GM21515 (cell line): Measurements from ENCODE around the gene NOTO.
A peak's percentile ranks its signal among the peaks of the same experiment; 100 is the strongest.

Experiments used
- ATAC-seq: cut with Tn5 transposase; IDR thresholded peaks from one replicate; pipeline ENCODE4 v1.9.1; 2021; ENCODE audit not compliant: unreplicated experiment

NOTO gene

DNA sequence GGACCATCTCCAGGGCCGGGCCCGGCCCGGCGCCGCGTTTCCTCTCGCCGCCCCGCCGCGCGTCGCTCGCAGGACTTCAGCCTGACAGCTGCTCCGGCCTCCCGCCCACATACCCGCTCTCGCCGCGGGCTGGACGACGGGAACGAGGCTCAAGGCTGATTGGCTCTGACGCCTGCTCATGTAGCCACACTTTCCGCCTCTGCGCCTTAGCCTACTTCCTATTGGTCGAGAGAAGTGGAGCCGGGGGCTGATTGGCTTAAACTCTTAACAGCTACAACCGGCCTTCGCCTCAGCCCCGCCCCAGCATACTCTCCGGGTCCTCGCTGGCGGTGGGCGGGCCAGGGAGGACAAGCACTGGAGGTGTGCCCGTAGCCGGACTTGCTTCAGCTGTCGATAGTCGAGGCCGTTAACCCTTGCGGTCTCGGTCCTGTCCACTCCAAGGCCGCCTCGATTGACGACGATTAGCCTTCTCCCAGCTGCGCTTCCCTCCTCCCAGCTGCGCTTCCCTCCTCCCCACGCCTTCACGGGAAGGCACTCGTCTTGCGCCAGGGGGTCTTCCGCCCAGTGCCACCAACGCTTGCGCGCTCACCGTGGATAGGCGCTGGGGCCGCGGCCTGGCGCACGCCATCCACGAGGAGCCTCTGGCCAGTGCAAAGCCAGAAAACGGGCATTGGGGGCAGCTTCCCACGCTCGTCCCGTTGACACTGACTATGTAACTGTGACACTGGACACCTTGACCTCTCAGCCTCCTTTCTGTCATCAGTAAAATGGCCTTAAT lies 31.0 kb downstream of the NOTO start, which contains the start of gene PRADC1:
PRADC1 (minus strand) TSS at position 86 of the 778 bp plus-strand sequence; CDS start at position 7, 79 bp downstream.
- ATAC-seq: peak; percentile 93

DNA sequence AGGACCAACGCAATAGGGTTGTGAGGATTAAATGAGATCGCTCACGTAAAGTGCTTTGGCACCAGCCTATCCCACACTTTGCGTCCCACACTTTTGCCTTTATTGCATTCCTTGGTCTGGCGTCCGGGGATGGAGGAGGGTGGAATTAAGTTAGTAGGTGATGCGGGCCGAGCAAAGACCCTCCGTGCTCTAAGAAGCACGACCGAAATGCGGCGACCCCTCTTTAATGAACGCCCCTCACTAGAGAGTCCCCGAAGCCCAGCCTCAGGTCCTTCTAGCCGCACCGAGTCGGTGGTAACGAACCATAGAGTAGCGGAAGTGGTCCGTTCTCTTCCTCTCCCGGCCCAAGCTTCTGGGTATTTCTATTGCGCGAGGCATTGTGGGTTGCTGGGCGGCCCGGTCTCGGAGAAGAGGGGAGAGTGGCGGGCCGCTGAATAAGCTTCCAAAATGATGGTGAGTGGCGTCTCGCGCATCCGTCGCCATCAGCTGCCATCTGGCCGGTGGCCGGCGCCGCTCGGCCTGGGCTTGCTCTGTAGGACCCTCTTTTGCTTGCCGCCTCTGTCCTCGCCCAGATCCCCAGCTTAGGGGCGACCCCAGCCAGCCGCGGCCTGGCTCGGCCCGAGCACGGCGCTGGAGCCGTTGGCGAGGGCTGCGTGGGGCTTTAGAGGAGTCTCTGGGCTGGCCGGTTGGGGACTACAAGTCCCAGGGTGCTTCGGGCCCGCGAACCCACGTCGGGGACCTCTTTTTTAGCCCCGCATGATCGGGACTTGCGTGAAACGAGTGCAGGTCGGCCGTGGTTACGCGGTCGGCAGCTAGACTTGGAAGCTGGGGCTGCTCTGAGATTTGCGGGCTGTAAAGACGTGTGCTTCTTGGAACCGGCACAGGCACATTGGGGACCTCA lies 31.8 kb downstream of the NOTO start, which contains the start of gene CCT7:
CCT7 (plus strand) TSS at position 377 of the 901 bp plus-strand sequence; CDS start at position 448, 71 bp downstream.
- ATAC-seq: peak; percentile 64

DNA sequence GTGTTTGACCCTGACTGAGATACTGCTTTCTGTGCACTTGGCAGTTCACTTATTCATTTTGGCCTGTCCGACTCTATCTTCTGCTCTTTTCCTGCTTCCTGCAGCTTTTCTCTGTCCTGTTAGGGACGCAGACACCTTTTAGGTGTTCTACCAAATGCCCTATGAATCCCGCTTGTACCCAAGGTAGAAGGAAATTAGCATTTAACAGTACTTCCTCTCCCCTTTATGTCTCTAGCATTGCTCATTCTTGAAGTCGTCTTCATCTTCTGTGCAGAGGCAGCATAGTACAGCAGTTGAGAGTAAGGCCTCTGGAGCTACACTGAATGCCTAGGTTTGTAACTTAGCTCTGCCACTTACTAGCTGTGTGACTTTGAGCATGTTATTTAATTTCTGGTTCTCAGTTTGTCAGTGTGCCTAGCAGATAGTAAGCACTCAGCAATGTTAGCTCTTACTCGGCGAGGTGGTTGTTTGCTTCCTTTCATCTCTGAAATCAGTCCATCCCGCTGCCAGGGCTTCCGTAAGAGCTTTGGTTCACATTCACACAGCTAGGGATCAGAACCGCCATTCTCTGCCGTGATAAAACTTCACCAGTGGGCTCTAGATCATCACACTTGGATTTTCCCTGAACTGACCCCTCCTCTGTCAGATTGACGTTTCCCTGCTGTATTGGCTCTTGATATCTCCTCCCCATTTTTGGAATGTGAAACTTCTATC lies 33.1 kb downstream of the NOTO start:
- no peak for ATAC-seq

DNA sequence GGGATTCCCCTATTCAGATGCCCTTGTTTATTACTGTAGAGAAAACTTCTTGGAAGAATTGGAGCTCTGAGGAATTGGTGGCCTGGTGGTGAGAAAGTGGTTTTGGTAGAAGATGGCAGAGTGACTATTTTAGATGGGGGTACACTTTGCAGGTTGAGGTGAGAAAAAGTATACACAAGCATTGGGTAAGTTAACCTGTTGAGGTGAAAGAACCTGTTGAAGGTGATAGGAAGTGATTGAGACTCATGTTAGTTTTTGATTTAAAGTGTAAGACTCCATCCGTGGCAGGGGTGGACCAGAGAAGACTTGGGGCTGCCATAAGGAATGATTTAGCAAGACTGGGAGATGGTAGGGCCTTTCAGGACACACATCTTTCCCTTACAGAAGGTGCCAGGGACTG lies 34.8 kb downstream of the NOTO start:
- no peak for ATAC-seq

DNA sequence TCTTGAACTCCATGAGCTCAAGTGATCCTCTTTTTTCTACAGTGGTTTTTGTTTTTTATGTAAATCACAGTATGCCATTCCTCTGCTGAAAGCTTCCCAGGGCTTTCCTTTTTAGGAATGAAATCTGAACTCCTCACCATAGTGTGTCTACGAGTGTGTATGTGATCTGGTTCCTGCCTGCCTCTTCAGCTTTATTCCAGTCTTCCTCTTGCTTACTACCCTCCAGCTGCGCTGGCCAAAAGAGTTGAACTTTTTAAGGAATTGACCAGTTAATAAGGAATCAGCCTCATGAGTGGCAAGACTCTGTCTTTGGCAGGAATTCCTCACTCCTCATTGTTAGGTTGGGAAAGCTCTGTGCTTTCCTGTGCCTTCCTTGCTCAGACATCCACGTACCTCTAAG lies 35.8 kb downstream of the NOTO start:
- no peak for ATAC-seq

DNA sequence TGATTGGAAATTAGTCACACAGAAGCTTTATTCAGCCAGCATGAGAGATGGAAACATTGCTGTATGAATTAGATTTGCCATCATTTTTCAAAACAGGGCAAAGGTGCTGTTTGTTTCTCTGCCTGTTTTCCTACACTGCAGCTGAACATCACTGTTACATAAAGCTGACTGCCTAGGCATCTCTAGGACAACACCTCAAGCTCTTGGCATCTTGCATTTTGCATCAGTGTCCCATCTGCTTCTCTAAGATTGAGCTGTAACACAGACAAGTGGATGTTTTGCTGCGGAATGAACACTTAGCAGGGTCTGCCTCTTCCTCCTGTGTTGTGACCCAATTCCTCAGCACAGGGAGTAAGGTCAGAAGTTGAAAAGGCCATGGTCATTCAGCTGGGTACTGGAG lies 36.6 kb downstream of the NOTO start:
- ATAC-seq: no peak

DNA sequence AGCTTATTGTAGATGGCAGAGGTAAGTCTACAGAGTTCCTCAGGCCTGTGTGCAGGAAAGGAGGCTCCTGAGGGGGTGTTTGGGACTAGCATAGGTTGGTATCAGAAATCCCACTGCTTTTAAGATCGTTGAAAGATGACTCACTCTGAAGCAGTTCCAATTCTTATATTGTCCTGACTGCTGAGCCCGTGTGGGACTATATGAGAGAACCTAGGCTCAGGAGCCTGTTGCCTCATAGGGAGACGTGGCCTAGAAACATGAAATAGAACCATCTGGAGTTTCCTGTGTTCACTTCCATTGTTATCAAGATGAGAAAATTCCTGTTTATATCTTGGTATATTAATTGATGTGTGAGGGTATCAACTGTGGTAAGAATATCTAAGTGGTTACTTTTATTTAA lies 37.4 kb downstream of the NOTO start:
- ATAC-seq: no peak

DNA sequence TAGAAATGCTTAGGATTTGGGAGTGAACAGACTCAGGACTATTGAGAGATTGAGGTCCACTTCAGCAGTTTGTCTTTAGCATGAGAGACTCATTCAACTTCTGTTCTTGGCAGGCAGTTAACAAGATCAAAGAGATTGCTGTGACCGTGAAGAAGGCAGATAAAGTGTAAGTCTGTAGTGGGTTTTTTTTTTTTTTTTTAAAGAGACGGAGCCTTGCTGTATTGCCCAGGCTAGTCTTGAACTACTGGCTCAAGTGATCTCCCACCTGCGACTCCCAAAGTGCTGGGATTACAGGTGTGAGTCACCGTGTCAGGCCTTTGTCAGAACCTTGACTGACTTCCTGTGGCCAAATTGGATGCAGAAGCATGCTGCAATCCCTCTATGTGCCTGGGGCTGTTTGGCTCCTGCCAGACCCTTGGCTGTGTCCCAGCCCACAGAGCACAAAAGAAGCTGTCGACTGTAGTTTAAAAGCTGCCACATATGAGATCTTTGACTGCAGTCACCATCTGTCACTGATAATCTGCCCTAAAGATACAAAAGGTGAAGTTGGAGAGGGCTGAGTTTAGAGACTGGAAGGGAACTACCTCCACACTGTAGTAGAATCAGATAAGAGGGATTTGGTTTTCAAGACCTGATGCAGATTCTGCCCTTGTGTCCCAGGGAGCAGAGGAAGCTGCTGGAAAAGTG lies 41.7 kb downstream of the NOTO start:
- ATAC-seq: no peak

DNA sequence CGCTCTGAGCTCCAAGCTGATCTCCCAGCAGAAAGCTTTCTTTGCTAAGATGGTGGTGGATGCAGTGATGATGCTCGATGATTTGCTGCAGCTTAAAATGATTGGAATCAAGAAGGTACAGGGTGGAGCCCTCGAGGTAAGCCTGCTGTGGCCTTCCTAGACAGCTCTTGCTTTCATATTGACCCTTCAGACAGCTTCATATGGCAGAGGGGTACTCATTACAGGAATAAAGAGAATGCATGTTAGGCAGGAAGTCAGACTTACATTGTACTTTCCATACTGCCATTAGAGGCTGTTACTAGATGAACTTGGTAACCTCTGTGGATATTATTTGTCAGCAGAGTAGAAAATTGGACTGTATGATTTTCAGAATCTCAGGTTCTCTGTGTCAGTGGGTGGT lies 42.2 kb downstream of the NOTO start:
- ATAC-seq: no peak

DNA sequence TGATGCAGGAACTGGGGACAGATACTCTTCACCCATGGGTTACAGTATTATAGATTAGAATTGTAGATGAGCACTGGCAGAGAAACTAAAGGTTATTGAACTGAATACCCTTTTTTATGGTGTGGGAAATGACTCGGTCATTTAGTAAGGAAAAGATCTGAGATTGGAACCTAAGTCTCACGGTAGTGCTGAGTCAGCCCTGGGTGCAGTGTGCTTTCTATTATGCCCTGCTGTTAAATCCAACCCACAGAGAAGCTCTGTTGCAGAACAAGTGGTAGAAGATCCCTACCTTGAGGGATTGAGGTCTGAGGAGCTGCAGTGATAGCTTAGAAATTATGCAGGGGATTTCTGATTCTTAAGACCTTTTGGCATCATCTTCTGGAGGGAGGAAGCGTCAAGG lies 44.5 kb downstream of the NOTO start:
- no peak for ATAC-seq

DNA sequence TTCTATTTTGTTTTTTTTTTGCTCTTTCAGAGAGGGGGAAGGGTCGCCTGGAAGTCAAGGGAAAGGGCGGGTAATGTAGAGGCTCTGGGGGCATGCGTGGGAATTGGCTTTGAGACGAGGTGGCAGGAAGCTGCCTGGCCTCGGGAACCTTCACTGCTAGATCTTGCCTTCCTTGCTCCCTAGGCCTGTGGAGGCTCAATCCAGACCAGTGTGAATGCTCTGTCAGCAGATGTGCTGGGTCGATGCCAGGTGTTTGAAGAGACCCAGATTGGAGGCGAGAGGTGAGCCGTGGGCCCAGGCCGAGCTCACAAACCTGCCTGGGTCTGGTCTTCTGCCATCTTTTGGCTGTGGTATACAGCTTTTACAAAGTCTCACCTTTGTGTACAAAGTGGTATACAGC lies 47.3 kb downstream of the NOTO start:
- ATAC-seq: no peak

DNA sequence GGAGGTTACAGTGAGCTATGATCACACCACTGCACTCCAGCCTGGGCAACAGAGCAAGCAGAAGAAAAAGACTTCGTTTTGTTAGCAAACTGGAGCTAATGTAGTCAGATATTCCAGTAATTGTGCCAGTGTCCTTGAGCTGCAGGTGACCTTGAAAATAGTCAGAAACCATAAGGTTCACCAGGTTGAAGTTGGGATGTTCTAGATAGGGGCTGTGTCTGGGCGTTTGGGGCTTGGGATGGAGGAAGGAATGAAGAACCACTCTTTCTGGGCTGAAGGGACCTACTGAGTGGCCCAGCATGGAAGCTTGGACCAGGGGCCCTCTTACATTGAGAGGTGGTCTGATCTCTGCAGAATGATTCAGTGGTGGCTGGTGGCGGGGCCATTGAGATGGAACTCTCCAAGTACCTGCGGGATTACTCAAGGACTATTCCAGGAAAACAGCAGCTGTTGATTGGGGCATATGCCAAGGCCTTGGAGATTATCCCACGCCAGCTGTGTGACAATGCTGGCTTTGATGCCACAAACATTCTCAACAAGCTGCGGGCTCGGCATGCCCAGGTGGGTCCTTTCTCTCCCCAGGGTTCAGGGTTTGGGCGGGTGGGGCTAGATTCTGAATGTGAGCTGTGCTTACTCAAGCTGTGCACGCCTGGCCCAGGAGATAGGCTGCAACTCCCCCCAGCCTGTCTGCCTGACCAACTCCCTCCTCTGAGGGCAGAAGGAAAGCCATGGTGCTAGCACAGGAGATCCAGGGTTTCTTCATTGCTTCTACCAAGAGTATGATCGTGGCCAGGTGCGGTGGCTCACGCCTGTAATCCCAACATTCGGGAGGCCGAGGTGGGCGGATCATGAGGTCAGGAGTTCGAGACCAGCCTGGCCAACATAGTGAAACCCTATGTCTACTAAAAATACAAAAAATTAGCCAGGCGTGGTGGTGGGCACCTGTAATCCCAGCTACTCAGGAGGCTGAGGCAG lies 48.8 kb downstream of the NOTO start:
- ATAC-seq: no peak

DNA sequence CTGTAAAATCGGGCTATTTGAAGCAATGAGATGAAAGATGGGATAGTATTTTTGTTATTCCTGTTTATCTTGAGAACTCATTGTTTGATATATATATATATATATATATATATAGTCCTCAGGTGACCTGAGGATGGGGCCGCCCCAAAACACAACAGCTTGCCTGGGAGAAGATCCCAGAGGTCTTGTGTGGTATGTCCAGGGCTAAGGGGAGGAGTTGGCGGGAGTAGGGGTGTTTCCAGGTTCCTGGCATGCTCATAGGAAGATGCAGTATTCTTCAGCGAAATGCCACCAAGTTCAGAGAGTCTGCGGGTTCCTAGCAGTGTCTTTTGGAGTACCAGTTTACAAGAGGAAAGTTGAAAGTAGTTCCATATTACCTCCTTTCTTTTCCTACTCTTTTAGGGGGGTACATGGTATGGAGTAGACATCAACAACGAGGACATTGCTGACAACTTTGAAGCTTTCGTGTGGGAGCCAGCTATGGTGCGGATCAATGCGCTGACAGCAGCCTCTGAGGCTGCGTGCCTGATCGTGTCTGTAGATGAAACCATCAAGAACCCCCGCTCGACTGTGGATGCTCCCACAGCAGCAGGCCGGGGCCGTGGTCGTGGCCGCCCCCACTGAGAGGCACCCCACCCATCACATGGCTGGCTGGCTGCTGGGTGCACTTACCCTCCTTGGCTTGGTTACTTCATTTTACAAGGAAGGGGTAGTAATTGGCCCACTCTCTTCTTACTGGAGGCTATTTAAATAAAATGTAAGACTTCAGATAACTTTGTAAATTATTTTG lies 50.1 kb downstream of the NOTO start:
- ATAC-seq: no peak

DNA sequence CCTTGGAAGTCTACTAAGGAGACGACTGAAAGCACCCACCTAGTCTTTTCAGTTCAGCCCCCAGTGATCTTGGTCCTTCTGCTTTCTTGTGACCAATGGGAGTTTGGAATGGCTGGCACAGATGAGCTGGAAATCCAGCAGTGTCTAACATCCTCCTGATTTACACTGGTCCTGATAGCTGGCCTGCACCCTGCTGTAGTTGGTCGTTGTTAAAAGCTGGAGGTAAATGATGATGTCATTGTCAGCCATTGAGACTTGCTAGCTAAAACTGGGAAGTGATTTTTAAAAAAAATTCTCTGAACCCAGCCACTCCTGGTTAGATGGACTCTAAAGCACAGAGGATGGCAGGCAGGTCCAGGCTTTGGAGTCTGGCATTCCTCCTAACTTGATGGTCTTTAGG lies 51.0 kb downstream of the NOTO start:
- no peak for ATAC-seq

DNA sequence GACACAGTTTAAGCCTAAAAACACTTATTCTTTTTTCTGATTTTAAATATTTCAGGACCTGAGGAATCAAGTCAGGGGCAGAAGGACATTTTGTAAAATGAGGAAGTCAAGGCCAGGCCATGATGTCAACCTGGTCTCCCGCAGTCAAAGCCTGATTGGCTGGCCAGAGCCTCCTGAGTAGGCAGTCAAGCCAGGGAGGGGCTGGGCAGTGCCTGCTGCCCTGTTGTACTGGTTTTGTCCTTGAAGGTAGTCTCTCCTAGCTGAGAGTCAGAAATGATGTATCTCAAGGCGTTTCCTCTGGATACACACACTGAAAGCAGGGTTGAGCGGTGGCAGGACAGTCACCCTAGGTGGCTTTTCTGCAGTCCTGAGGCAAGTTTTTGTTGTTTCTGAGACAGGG lies 51.5 kb downstream of the NOTO start:
- no peak for ATAC-seq

DNA sequence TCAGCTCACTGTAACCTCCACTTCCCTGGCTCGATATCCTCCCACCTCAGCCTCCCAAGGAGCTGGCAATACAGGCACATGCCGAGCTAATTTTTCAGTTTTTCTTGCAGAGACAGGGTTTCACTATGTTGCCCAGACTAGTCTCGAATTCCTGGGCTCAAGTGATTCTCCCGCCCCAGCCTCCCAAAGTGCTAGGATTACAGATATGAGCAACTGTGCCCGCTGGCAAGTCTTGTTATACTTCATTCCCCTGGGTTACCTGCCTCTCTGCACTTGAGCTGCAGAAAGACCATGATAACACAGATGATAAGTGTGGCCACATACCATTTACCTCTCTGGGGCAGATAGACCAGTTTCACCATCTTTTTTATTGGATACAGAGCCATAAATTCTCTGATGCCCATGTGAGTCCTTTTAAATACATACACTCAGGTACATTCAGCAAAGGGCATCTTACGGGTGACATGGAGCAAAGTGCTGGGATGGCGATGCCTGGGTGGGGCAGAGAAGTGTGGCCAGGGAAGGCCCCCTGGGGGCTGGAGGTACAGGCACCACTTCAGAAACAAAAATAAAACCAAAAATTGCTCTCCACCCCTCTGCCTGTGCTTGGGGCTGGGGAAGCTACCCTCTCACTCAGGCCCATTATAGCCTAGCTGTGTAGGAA lies 52.1 kb downstream of the NOTO start:
- ATAC-seq: no peak

DNA sequence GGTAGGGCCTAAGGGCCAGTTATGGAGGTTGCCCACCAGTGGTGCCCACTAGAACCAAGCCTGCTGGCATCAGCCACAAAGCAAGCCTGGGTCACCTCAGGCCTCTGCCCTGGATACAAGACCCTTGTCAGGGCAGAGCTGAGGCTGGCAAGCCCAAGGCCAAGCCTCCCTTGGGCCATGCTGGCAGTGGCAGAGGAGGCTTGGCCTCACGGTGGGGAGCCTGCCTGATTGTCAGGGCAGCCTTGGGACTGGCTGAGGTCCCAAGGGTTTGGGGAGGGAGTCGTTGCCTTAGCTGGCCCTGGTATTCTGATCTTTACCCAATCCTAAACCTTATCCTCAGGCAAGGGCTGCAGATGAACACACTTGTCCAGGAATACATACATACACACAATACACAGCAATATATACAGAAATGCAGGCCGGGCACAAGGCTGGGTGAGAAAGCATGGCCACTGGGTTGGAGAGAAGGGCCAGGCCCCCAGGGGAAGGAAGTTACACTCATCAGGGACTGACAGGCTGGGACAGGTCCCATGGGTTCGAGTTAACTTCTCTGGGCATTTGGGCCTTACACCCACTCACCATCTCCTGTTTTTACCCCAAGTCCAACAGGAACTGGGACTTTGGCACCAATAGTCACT lies 52.8 kb downstream of the NOTO start:
- no peak for ATAC-seq
